ENCODE results near the gene CCDC33. TPM values are rescaled to one million over a fixed set of nuclear protein-coding genes. Genes with fewer than 3 reads are reported as not detected.

Gene CCDC33
- total and polyA plus RNA-seq, 8 donors: 0.58 to 9.4 (median 0.73) TPM; not detected in 5

DNA sequence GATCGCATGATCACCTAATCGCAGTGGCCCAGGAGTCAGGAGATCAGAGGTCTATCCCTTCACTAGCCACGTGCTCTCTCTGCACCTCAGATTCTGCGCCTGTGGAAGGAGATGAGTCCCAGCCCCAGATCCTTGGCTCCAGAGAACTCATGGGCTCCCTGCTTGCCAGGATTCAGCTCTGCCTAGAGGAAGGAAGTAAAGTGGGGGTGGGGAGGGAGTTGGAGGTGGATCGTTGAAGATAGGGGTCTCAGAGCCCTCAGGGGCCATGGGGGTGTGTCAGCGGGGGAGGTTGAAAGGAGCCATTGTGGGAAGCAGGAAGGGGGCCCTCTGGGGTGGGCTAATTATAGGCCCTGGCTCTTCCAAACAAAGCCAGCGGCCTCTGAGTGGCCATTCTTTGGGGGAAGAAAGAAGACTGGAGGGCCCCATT lies 22.3 kb upstream of the CCDC33 start:
- intact Hi-C loops (cut with DNase I; ENCODE audit: low total_unique reads): no loop called here
- H3K36me3 ChIP-seq: no peaks in the 10 kb centered on the region
- 63 to 81% (median 77%) methylated on average over 7 of the region's 7 CpGs for WGBS, 5 donors
- no peaks in the 10 kb centered on the region for H3K9me3 ChIP-seq
- TF ChIP-seq POLR2AphosphoS5 (IDR thresholded peaks at IDR 0.05): no peak
- peaks cover 0 to 17% (median 9%) of the 10 kb centered on the region in 4 donors for H3K4me1 ChIP-seq
- no peak overlapping the region for H3K27ac ChIP-seq
- H3K27me3 ChIP-seq: peaks cover 0 to 17% (median 0%) of the 10 kb centered on the region in 3 donors
- H3K4me3 ChIP-seq: no peak overlapping the region
- peak in 1 of 2 donors; percentile 73 for DNase-seq

DNA sequence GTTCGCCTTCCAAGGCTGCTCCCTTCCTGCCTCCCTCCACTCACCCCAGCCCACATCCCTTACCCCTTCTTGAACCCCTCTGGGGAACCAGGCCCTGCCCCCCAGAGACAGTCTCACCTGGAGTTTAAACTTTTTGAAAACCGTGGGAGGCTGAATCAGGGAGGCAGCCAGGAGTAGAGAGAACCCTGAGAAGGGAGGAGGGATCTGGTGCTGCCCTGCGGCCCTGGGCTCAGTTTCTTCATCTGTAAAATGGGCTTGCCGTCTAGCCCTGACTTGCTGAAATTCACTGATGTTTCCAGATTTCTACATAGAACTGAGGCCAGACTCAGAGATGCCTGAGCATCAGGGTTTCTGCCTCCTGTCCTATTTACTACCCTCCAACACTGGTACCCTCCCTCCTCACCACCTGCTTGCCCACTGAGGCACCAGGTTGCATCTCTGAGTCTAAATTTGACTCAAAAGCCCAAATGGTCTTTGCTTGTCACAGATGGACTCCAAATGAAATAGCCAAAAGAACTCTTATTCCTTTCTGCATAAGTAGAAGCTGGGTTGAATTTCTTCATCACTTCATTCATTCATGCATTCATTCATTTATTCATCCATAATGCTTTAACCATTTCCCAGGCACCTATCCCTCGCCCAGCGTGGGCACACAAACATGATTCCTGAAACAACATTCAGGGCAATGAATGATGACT lies 21.7 kb upstream of the CCDC33 start:
- H3K27me3 ChIP-seq: peaks cover 0 to 16% (median 0%) of the 10 kb centered on the region in 3 donors
- no peaks in the 10 kb centered on the region for H3K9me3 ChIP-seq
- peak overlapping the region in 1 of 5 donors; percentile 41 for H3K27ac ChIP-seq
- TF ChIP-seq POLR2AphosphoS5 (IDR thresholded peaks at IDR 0.05) (no peak), POLR2A (IDR thresholded peaks at IDR 0.05) (no peak), EP300 (IDR thresholded peaks at IDR 0.05) (no peak), CTCF (IDR thresholded peaks at IDR 0.05) (no peak)
- intact Hi-C loops (cut with DNase I; ENCODE audit: low total_unique reads): no loop called here
- H3K36me3 ChIP-seq: no peaks in the 10 kb centered on the region
- H3K4me3 ChIP-seq: no peak overlapping the region
- no peak for DNase-seq
- peaks cover 0 to 17% (median 9%) of the 10 kb centered on the region in 4 donors for H3K4me1 ChIP-seq
- 77 to 81% (median 79%) methylated on average over 6 of the region's 6 CpGs for WGBS, 5 donors

DNA sequence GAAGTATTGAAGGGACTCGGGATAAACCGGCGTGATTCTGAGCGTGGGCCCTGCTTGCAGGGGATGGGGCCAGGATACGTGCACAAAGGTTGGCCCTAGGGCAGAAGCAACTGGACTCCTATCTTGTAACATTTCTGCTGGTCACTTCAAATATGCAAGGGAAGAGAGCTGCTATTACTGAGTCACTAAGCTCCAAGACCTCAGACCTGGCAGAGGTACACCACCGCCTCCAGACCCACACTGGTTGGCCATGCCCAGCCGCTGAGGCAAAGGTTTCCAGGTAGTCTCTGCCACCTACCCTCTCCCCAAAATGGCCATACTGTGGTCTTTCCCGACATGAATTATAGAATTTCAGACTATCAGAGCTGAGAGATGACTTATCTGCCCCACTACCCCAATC lies 20.2 kb upstream of the CCDC33 start:
- TF ChIP-seq CTCF (IDR thresholded peaks at IDR 0.05) (no peak), POLR2AphosphoS5 (IDR thresholded peaks at IDR 0.05) (no peak), POLR2A (IDR thresholded peaks at IDR 0.05) (no peak), EP300 (IDR thresholded peaks at IDR 0.05) (no peak)
- no peak overlapping the region for H3K4me3 ChIP-seq
- DNase-seq: no peak
- H3K27ac ChIP-seq: peak overlapping the region in 1 of 5 donors; percentile 15
- peaks cover 0 to 17% (median 9%) of the 10 kb centered on the region in 4 donors for H3K4me1 ChIP-seq
- no peaks in the 10 kb centered on the region for H3K36me3 ChIP-seq
- H3K9me3 ChIP-seq: no peaks in the 10 kb centered on the region
- H3K27me3 ChIP-seq: peaks cover 0 to 27% (median 0%) of the 10 kb centered on the region in 3 donors
- intact Hi-C loops (cut with DNase I; ENCODE audit: low total_unique reads): no loop called here
- WGBS, 5 donors: 73 to 89% (median 88%) methylated on average over 7 to 8 of the region's 8 CpGs

GRCh38 chr15:74216949-74217348 lies 19.2 kb upstream of the CCDC33 start:
- no peaks in the 10 kb centered on the region for H3K9me3 ChIP-seq

More at GRCh38 chr15:74216949-74217348, 19.2 kb upstream of the CCDC33 start:
- H3K4me1 ChIP-seq: peaks cover 0 to 17% (median 9%) of the 10 kb centered on the region in 4 donors
- no peaks in the 10 kb centered on the region for H3K36me3 ChIP-seq
- no peak overlapping the region for H3K27ac ChIP-seq
- intact Hi-C loops (cut with DNase I; ENCODE audit: low total_unique reads): no loop called here
- 60 to 78% (median 75%) methylated on average over 3 of the region's 3 CpGs for WGBS, 5 donors
- TF ChIP-seq EP300 (IDR thresholded peaks at IDR 0.05) (no peak), POLR2AphosphoS5 (IDR thresholded peaks at IDR 0.05) (no peak), POLR2A (IDR thresholded peaks at IDR 0.05) (no peak), CTCF (IDR thresholded peaks at IDR 0.05) (no peak)
- peak in 1 of 2 donors; percentile 67 for DNase-seq
- no peak overlapping the region for H3K4me3 ChIP-seq
- H3K27me3 ChIP-seq: peaks cover 0 to 35% (median 0%) of the 10 kb centered on the region in 3 donors
